Measurements from ENCODE around the gene TENM4.
"Not testable (repeated sequence)": the region's sequence is repeated elsewhere in the genome, so short reads cannot be mapped to it uniquely, and the experiment has no call there.

TENM4 gene

GRCh38 chr11:79201677-79202347, 239.0 kb downstream of the TENM4 start:
- no peak for DNase-seq

- DNase-seq = no peak
These were observed 240.3 kb downstream of the TENM4 start for GRCh38 chr11:79200398-79201070.

- DNase-seq = no peak
These were observed 241.0 kb downstream of the TENM4 start for GRCh38 chr11:79199729-79200354.

DNA sequence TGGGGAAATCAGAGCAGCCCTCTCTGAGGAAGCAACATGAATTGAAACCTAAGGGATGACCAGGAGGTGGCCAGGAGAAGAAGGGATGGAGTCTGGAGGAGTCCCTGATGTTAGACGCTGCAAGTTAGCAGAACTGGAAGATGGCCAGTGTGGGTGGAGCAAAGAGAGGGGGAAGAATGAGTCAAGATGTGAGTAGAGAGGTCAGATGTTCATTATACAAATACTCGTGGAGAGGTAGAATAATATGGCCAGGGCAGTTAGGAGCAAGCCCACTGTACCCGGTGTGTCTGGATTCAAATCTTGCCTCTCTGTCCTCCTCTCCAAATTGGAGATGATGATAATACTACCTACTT, 242.0 kb downstream of the TENM4 start:
- DNase-seq = no peak

GRCh38 chr11:79198203-79198897, 242.5 kb downstream of the TENM4 start:
- no peak for DNase-seq

DNA sequence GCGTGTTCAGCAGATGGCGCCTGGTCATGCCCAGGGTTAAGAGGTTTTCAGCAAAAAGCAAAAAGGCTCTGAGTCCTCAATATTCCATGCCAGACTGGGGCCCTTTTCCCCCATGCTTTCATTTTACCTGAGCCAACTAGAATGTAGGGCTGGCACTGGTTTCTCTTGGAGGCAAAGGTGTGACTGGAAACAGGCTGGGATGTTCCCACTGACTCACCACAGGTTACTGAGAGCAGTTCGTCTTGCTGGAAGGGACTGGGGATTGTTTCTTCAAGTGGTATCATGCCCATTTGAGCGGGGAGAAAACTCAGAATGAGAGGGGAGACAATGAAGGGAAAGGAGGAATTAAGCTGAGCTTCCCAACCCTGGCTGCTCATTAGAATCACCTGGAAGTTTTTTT, 243.9 kb downstream of the TENM4 start:
- DNase-seq = no peak

- DNase-seq = no peak
These were observed 245.6 kb downstream of the TENM4 start for GRCh38 chr11:79195209-79195608.

DNA sequence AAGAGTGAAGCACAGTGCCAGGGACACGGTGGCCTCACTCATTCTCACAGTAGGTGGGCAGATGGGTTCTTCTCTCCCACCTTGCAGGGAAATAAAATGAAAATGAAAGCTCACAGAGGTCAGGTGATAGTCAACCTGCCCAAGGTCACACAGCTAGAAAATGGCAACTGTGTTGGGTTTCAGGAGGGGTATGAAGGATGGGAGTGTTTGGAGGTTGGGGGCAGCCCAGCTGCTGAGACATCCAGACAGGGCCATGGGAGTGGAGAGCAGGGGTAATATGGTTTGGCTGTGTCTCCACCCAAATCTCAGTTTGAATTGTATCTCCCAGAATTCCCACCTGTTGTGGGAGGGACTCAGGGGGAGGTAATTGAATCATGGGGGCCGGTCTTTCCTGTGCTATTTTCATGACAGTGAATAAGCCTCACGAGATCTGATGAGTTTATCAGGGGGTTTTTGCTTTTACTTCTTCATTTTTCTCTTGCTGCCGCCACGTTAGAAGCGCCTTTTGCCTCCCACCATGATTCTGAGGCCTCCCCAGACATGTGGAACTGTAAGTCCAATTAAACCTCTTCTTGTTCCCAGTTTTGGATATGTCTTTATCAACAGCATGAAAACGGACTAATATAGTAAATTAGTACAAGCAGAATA, 247.0 kb downstream of the TENM4 start:
- no peak for DNase-seq

GRCh38 chr11:79192836-79193235, 248.0 kb downstream of the TENM4 start:
- DNase-seq = no peak

DNA sequence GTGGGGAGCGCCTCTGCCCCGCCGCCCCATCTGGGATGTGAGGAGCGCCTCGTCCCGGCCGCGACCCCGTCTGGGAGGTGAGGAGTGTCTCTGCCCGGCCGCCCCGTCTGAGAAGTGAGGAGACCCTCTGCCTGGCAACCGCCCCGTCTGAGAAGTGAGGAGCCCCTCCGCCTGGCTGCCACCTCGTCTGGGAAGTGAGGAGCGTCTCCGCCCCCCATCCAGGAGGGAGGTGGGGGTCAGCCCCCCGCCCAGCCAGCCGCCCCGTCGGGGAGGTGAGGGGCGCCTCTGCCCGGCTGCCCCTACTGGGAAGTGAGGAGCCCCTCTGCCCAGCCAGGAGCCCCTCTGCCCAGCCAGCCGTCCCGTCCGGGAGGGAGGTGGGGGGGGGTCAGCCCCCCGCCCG, 249.1 kb downstream of the TENM4 start:
- DNase-seq = not testable (repeated sequence)

- not testable (repeated sequence) for DNase-seq
These were observed 250.3 kb downstream of the TENM4 start for GRCh38 chr11:79190553-79190952.

GRCh38 chr11:79189601-79190000, 251.2 kb downstream of the TENM4 start:
- no peak for DNase-seq

GRCh38 chr11:79189055-79189454, 251.8 kb downstream of the TENM4 start:
- no peak for DNase-seq

- no peak for DNase-seq
These were observed 254.2 kb downstream of the TENM4 start for GRCh38 chr11:79186669-79187068.

GRCh38 chr11:79185351-79185750, 255.5 kb downstream of the TENM4 start:
- no peak for DNase-seq

- no peak for DNase-seq
These were observed 256.5 kb downstream of the TENM4 start for GRCh38 chr11:79184285-79184684.

- DNase-seq = no peak
These were observed 258.0 kb downstream of the TENM4 start for GRCh38 chr11:79182794-79183193.

GRCh38 chr11:79179087-79179486, 261.7 kb downstream of the TENM4 start:
- no peak for DNase-seq

DNA sequence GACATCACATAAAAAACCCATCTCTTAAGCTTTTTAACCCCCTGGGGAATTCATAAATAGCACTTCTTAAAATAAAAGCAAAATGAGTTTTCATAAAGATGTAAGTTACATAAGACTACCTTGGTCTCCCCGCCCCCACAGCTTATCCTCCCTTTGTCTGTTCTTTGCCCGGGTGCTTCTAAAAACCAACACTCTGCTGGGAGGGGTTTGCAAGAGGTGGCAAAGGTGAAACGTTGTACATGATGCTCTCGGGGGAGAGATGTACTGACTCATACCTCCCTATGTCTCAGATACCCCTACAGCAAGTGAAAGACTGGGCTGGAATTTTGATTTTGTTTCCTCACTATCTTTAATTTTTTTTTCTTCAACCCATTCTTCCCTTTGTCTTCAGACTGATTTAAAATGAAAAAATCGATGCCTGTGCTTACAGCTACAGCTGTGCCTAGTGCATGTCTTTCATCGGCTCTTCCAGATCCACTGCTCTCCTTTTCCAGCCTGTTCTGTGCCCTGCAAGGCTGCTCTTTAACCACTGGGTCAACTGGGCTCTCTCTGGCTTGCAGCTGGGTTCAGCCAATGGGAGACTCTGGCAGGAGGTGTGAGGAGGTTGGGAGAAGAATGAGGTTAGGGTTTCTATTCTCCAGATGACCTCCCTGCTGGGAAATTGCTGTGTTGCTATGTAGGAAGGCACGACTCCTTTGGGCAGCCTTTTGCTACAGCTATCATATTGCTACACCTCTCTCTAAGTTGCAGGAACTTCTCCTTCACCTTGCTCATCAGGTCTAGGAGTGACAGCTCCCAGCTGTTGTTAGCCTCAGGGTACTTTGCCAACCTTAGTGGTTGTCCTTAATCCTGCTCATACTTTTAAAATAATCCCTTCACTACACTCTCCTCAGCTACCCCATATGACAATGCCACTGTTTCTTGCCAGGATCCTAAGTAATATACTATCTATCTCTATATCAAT, 266.5 kb downstream of the TENM4 start:
- no peak for DNase-seq

GRCh38 chr11:79173615-79174014, 267.2 kb downstream of the TENM4 start:
- no peak for DNase-seq

GRCh38 chr11:79170321-79170720, 270.5 kb downstream of the TENM4 start:
- DNase-seq = no peak

All from right kidney (tissue), 1 donor.